A673 (cell line): ENCODE measurements around the gene ANO2.

Experiments used
- CTCF ChIP-seq: fragments of 300-800, 200-600 bp; sonication (generic); conservative IDR thresholded peaks from 2 replicates; pipeline ENCODE4 v1.5.1; 2017; ENCODE audit warnings: low read depth, mild to moderate bottlenecking, antibody characterized with exemption, low read length, moderate library complexity, mixed read lengths
- EZH2 ChIP-seq: fragments of 200-600 bp; sonication (generic); IDR thresholded peaks from 2 replicates; pipeline ENCODE4 v1.6.1; 2017; ENCODE audit warnings: borderline replicate concordance, low read depth, mild to moderate bottlenecking, mixed read lengths, antibody characterized with exemption, low read length; ENCODE audit not compliant: poor library complexity, severe bottlenecking

GRCh38 chr12:5784462-5785130, 160.5 kb downstream of the ANO2 start:
- TF ChIP-seq CTCF (no peak), EZH2 (no peak)
